Anterior cingulate cortex (tissue), 58 donors: ENCODE results near the gene PARP11.
"Not testable (repeated sequence)": the region's sequence is repeated elsewhere in the genome, so short reads cannot be mapped to it uniquely, and the experiment has no call there.

Source experiments
- DNase-seq, 58 donors: peaks; one replicate each; lab custom pipeline; 2025; lab: John Stamatoyannopoulos, UW

The PARP11 gene

GRCh38 chr12:3884671-3885070, 11.5 kb upstream of the PARP11 start:
- peak in 1 of 58 donors; percentile 2 for DNase-seq

- DNase-seq = no peak
These were observed 9.8 kb upstream of the PARP11 start for GRCh38 chr12:3882896-3883564.

- DNase-seq = no peak
These were observed 9.2 kb upstream of the PARP11 start for GRCh38 chr12:3882406-3882805.

- peak in 1 of 58 donors; percentile 39 for DNase-seq
These were observed 8.2 kb upstream of the PARP11 start for GRCh38 chr12:3881281-3881950.

DNA sequence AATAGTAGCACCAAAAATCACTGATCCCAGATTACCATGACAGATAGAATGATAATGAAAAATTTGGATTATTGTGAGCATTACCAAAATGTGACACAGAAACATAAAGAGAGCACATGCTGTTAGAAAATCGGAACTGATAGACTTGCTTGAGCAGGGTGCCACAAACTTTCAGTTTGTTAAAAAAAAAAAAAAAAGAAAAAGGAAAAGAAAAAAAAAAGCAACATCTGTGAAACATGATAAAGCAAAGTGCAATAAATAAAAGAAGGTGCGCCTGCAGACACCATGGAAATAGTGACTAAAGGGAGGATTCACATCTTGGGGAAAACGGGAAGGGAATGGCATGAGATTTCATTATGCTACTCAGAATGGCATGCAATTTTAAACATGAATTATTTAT, 6.6 kb upstream of the PARP11 start:
- DNase-seq = no peak

GRCh38 chr12:3871356-3871755, 1.8 kb downstream of the PARP11 start:
- no peak for DNase-seq

DNA sequence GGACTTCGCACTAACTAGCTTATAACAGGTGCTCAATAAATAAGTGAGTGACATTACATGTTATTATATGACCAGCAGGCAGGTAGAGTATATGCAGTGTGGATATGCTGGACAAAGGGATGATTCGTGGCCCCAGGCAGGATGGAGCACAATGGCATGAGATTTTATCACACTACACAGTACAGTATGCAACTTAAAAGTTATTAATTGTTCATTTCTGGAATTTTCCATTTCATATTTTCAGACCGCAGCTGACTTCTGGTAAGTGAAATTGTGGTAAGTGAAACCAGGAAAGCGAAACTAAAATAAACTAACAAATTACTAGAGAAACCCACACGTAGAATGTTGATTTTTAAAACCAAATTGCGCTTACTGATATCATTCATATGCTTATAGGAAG, 3.3 kb downstream of the PARP11 start:
- no peak for DNase-seq

DNA sequence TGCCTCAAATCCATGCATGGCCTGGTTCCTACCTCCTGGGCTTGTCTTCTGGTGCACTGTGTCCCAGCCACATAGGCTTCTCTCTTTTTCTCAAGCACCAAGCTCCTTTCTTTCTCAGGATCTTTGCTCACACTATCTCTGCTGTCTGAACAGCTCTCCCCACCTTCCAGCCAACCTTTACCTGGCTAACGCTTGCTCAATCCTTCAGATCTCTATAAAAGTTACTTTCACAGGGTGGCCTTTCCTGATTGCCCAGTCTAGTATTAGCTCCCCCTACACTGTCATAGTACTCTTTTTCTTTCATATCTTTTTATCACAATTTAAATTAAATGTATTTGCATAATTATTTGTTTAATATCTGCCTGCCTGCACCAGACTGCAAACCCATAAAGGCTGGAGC, 3.8 kb downstream of the PARP11 start:
- no peak for DNase-seq

GRCh38 chr12:3863756-3864155, 9.4 kb downstream of the PARP11 start:
- DNase-seq = no peak

- no peak for DNase-seq
These were observed 30.7 kb downstream of the PARP11 start for GRCh38 chr12:3842517-3842916.

- DNase-seq = no peak
These were observed 31.4 kb downstream of the PARP11 start for GRCh38 chr12:3841783-3842182.

DNA sequence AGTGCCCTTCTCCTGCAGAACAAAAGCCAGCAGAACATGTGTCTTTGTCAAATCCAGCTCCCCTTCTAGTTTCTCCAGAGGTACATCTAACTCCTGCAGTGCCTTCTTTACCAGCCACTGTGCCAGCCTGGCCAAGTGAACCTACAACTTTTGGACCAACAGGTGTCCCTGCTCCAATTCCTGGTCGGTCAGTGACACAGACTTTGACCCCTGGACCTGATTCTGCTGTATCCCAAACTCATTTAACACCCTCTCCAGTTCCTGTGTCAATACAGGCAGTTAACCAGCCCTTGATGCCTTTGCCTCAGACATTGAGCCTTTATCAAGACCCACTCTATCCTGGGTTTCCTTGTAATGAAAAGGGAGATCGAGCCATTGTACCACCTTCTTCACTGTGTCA, 32.4 kb downstream of the PARP11 start:
- DNase-seq = not testable (repeated sequence)

GRCh38 chr12:3839745-3840144, 33.5 kb downstream of the PARP11 start:
- DNase-seq = not testable (repeated sequence)

DNA sequence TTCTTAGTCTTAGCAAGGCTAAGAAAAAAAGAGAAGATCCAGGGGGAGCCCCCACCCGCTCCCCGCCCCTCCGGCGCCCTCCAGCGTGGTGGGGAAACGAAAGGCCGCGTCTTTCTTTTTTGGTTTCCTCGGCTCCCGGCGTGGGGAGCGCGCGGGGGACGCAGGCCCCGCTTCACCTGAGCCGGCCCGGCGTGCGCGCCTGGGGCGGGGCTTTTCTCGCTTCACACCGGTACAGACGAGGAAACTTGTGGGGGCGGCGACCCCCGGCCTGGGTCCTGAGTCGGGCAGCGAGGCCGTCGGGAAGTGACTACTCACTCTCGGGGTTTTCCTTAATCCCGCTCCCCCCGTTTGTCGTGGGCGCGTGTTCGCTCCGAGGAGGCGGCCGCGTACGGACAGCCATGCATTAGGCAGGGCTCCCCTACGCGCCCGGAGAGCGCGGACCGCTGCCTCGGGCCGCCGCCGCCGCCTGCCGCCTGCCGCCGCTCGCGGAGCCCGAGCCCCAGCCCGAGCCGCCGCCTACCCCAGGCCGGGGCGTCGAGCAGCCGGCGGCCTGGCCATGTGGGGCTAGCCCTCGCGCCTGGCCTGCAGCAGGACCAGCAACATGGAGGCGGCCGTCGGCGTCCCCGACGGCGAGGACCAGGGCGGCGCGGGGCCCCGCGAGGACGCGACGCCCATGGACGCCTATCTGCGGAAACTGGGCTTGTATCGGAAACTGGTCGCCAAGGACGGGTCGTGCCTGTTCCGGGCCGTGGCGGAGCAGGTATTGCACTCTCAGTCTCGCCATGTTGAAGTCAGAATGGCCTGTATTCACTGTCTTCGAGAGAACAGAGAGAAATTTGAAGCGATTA, 34.3 kb downstream of the PARP11 start:
- DNase-seq = not testable (repeated sequence)

DNA sequence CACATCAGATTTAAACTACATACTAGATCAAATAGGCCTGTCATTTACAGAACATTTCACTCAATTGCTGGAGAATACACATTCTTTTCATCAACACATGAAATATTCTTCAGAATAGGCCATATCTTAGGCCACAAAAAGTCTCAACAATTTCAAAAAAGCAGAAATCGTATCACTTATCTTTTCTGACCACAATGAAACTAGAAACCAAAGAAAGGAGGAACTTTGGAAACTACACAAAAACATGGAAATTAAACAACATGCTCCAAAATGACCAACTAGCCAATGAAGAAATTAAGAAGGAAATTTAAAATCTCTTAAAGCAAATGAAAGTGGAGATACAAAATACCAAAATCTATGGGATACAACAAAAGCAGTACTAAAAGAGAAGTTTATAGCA, 35.1 kb downstream of the PARP11 start:
- DNase-seq = no peak

GRCh38 chr12:3837049-3837448, 36.1 kb downstream of the PARP11 start:
- no peak for DNase-seq

- no peak for DNase-seq
These were observed 36.6 kb downstream of the PARP11 start for GRCh38 chr12:3836641-3837040.

- DNase-seq = no peak
These were observed 37.3 kb downstream of the PARP11 start for GRCh38 chr12:3835914-3836313.

DNA sequence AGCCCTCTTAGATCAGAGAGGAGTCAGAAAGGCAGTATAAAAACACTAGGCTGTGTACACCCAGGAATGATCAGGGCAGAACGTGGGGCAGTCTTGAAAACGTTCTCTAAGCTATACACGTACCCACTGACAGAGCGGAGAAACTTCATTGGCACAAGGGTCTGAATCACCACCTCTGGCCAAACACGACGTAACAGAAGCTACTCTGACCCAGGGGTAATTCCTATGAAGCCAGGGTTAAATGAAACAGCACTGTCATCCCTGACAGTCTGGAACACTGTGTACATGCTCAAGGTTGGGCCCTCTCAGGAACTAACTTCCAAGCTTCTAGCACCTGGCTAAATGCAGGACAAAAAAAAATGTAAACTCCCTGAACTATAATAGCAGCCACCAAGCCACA, 38.4 kb downstream of the PARP11 start:
- no peak for DNase-seq

DNA sequence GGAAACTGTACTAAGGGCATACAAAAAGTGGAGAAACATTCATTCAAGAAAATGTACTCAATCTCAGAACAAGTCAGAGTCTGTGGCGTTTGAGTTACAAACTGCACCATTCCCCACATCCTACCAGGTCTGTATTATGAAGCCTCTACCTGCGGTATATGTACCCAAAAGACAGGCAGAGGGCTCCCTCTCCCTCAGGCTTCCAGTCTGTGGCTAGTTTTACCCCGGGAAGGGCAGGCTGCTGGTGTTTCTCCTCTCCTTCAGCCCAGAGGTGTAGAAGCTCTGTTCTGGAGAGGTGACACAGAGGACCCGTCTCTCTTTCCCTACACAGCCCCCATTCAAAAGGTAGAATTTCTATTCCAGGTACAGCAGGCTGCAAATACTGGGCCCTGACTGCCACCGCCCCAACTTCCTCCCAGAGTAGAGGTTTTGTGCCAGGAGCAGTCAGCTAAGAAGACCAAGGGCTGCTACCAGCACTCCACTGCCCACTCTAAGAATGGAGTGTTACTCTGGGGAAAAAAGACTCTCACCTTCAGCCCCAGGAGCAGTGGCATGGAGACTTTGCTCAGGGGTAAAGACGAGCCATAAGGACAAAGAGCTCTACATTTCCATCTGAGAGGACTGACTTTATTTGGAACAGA, 39.4 kb downstream of the PARP11 start:
- DNase-seq = no peak

GRCh38 chr12:3832738-3833137, 40.5 kb downstream of the PARP11 start:
- DNase-seq = no peak
